ENCODE results near the gene TSN. TPM values are rescaled to one million over a fixed set of nuclear protein-coding genes. Genes with fewer than 3 reads are reported as not detected.
"Not testable (repeated sequence)": the region's sequence is repeated elsewhere in the genome, so short reads cannot be mapped to it uniquely, and the experiment has no call there.

The TSN gene
- total RNA-seq, 4 donors from 2014 or later = 41.4 to 50.8 (median 43.0) TPM

DNA sequence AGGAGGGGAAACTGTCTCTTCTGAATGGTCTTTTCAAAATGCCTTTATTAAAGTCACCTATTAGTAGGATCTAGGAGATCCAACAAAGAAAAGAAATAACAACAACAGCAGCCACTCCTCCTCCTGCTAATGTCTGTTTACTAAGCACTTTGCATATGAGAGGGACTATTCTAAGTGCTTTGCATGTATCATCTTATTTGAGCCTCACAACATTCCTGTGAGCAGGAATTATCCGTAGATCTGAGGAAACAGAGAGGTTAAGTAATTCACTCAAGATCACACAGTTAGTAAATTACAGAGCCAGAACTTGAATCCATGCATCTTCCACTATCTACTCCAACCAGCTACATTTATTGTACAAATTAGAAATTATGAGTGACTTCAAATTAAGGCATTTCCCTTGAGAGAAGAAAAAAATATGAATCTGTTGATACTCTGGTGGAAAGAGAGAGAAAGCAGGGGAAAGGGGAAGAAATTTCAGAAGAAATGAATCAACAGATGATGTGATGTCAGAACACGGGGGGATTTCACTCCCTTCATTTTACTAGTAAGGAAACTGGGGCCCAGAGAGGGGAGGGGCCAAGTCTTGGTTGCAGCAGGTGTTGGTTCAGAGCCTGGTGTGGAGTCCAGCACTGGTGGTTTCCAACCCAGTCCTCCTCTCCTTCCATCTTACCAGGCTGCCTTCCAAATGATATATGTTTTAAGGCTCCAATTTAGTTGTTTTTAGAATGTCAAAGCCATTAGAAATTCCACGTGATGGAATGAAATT, 49.7 kb downstream of the TSN start:
- H3K4me3 ChIP-seq (replicated peaks in 1 of 3) = no peak overlapping the region
- 63 to 72% methylated on average over 3 of the region's 3 CpGs for WGBS, 2 donors
- H3K9me3 ChIP-seq = no peaks in the 10 kb centered on the region
- H3K27me3 ChIP-seq = no peaks in the 10 kb centered on the region
- no peaks in the 10 kb centered on the region for H3K4me1 ChIP-seq
- H3K36me3 ChIP-seq = no peaks in the 10 kb centered on the region
- intact Hi-C loops (cut with DNase I) = no loop called here
- no peak for TF ChIP-seq POLR2A (IDR thresholded peaks at IDR 0.05)
- TF ChIP-seq, protein P1, sequence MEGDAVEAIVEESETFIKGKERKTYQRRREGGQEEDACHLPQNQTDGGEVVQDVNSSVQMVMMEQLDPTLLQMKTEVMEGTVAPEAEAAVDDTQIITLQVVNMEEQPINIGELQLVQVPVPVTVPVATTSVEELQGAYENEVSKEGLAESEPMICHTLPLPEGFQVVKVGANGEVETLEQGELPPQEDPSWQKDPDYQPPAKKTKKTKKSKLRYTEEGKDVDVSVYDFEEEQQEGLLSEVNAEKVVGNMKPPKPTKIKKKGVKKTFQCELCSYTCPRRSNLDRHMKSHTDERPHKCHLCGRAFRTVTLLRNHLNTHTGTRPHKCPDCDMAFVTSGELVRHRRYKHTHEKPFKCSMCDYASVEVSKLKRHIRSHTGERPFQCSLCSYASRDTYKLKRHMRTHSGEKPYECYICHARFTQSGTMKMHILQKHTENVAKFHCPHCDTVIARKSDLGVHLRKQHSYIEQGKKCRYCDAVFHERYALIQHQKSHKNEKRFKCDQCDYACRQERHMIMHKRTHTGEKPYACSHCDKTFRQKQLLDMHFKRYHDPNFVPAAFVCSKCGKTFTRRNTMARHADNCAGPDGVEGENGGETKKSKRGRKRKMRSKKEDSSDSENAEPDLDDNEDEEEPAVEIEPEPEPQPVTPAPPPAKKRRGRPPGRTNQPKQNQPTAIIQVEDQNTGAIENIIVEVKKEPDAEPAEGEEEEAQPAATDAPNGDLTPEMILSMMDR (IDR thresholded peaks at IDR 0.05) = no peak
- no peak overlapping the region for H3K27ac ChIP-seq
- DNase-seq = no peak

DNA sequence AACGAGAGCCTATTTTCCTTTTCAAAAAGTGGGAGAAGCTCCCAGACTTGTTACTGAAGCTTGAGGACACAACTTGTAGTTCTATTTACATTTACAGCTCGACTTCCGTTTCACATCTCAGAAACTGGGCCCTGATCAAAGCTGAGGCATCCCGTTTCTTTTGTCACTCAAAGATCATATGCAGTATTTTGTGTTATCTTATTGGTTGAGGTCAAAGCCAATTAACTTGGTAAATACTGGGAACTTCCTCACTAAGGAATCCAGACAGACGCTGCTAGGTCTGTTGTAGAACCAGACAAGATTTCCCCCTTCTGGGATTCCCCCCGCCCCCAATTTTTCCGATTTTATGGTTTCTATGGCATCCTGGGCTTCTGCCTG, 50.3 kb downstream of the TSN start:
- no peaks in the 10 kb centered on the region for H3K9me3 ChIP-seq
- H3K36me3 ChIP-seq = no peaks in the 10 kb centered on the region
- 75 to 77% methylated on average over 7 of the region's 7 CpGs for WGBS, 2 donors
- TF ChIP-seq, protein P1 (IDR thresholded peaks at IDR 0.05) = no peak
- no peak for TF ChIP-seq POLR2A (IDR thresholded peaks at IDR 0.05)
- no peak overlapping the region for H3K27ac ChIP-seq
- no peak overlapping the region for H3K4me3 ChIP-seq (replicated peaks in 1 of 3)
- intact Hi-C loops (cut with DNase I) = no loop called here
- no peaks in the 10 kb centered on the region for H3K4me1 ChIP-seq
- DNase-seq = no peak
- no peaks in the 10 kb centered on the region for H3K27me3 ChIP-seq

DNA sequence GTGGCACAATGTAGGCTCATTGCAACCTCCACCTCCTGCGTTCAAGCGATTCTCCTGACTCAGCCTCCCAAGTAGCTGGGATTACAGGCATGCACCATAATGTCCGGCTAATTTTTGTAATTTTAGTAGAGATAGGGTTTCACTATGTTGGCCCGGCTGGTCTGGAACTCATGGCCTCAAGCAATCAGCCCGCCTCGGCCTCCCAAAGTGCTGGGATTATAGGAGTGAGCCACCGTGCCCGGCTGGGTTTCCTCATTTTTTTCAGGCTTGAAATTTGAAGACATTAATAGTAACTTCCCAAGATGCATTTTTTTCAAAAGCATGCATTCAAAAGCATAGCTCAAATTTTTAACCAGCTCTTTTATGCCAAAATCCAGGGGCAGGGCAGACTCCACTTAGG, 52.3 kb downstream of the TSN start:
- WGBS, 2 donors = 85 to 93% methylated on average over 8 of the region's 8 CpGs
- H3K27me3 ChIP-seq, DNase-seq: not testable (repeated sequence)

GRCh38 chr2:121809607-121810006, 54.2 kb downstream of the TSN start:
- Histone ChIP-seq H3K36me3 (no peaks in the 10 kb centered on the region), H3K27ac (no peak overlapping the region), H3K4me1 (no peaks in the 10 kb centered on the region), H3K9me3 (no peaks in the 10 kb centered on the region), H3K27me3 (no peaks in the 10 kb centered on the region), H3K4me3 (replicated peaks in 1 of 3) (no peak overlapping the region)
- intact Hi-C loops (cut with DNase I) = no loop called here
- TF ChIP-seq, protein P1 (IDR thresholded peaks at IDR 0.05) = no peak
- TF ChIP-seq POLR2A (IDR thresholded peaks at IDR 0.05) = no peak
- DNase-seq = no peak
- whole genome bisulfite sequencing, 2 donors = 66 to 73% methylated on average over 4 of the region's 4 CpGs

More for the DNA sequence above, 52.3 kb downstream of the TSN start:
- H3K4me3 ChIP-seq (replicated peaks in 1 of 3); H3K27ac ChIP-seq; intact Hi-C loops (cut with DNase I); H3K4me1 ChIP-seq; H3K36me3 ChIP-seq; H3K9me3 ChIP-seq: not testable (repeated sequence)

DNA sequence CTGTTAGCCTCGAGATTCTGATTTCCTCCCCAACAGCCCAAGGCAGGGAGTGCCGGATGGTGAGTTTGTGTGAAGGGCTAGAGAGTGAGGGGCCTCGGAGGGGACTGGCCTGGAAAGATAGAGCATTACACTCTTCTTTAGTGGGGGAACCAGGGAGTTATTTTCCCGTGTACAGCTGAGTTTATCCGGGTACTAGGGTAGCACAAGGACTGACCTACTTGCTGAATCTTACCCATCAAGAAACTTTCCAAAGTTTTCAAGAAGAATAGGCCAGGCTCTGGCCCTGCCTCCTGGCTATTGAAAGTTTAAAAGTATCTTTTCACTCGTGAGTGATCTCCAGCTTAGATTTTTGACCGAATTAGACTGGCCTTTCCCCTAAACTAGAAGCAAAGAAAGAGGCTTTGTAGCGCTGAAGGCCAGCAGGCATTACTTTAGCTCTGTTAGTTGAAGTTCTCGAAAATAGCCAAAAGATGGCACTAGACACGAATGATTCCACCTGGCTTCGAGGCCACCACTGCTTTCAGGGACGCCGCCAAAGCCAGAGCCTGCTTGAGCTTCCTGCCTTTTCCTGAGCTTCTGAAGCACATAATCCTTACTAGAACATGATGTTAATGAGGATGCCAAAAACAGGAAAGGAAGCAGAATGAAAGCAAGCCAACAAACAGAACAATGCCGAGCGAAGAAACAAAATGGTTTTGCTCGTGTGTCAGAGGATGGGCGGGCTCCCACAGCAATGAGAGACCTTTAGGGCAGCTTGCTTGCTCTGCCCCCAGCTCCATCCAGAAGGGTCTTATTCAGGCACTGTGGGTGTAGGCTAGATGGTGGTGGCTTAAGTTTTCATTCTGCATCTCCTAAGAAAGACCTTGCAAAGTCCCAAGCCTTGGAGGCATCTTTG, 55.8 kb downstream of the TSN start:
- no peaks in the 10 kb centered on the region for H3K36me3 ChIP-seq
- no peaks in the 10 kb centered on the region for H3K27me3 ChIP-seq
- WGBS, 2 donors = 34 to 35% methylated on average over 17 of the region's 17 CpGs
- no peaks in the 10 kb centered on the region for H3K9me3 ChIP-seq
- no peaks in the 10 kb centered on the region for H3K4me1 ChIP-seq
- no peak overlapping the region for H3K4me3 ChIP-seq (replicated peaks in 1 of 3)
- DNase-seq = peak; percentile 31 to 44
- TF ChIP-seq, protein P1 (IDR thresholded peaks at IDR 0.05) = peak in 5 of 6 experiments; percentile 5 to 54 (median 31)
- TF ChIP-seq POLR2A (IDR thresholded peaks at IDR 0.05) = no peak
- no peak overlapping the region for H3K27ac ChIP-seq
- intact Hi-C loops (cut with DNase I) = no loop called here

- DNase-seq; H3K9me3 ChIP-seq; H3K27me3 ChIP-seq; H3K4me1 ChIP-seq; intact Hi-C loops (cut with DNase I); H3K36me3 ChIP-seq; H3K27ac ChIP-seq; H3K4me3 ChIP-seq (replicated peaks in 1 of 3): not testable (repeated sequence)
- WGBS, 2 donors = 75 to 86% methylated on average over 3 of the region's 3 CpGs
Measured at GRCh38 chr2:121813083-121813482, 57.6 kb downstream of the TSN start.
